ENCODE measurements around the gene DLGAP1.

DLGAP1 gene

GRCh38 chr18:4284528-4284927, 170.6 kb downstream of the DLGAP1 start:
- TF ChIP-seq CREB5 (CRISPR knock-in tag; IDR thresholded peaks at IDR 0.05; ENCODE audit: low read depth) (no peak), CSRNP3 (CRISPR knock-in tag; IDR thresholded peaks at IDR 0.05) (no peak), TOX (CRISPR knock-in tag; IDR thresholded peaks at IDR 0.05; ENCODE audit: borderline replicate concordance) (no peak), TSHZ2 (CRISPR knock-in tag; IDR thresholded peaks at IDR 0.05) (no peak), PPARA (CRISPR knock-in tag; IDR thresholded peaks at IDR 0.05; ENCODE audit: borderline replicate concordance) (no peak), PATZ1 (CRISPR knock-in tag; IDR thresholded peaks at IDR 0.05; ENCODE audit: borderline replicate concordance) (no peak), ZFP30 (CRISPR knock-in tag; IDR thresholded peaks at IDR 0.05) (no peak), ARNTL (CRISPR knock-in tag; IDR thresholded peaks at IDR 0.05; ENCODE audit: borderline replicate concordance, low read depth) (no peak), CSDC2 (CRISPR knock-in tag; IDR thresholded peaks at IDR 0.05) (no peak), GLIS3 (CRISPR knock-in tag; IDR thresholded peaks at IDR 0.05) (no peak), ESRRG (CRISPR knock-in tag; IDR thresholded peaks at IDR 0.05) (no peak), OSR1 (CRISPR knock-in tag; IDR thresholded peaks at IDR 0.05) (no peak), ZC3H10 (CRISPR knock-in tag; IDR thresholded peaks at IDR 0.05) (no peak), RARB (CRISPR knock-in tag; IDR thresholded peaks at IDR 0.05) (no peak)
- ATAC-seq = no peak

GRCh38 chr18:4283746-4284291, 171.3 kb downstream of the DLGAP1 start:
- no peak for ATAC-seq
- TF ChIP-seq OSR1 (CRISPR knock-in tag; IDR thresholded peaks at IDR 0.05) (no peak), CSDC2 (CRISPR knock-in tag; IDR thresholded peaks at IDR 0.05) (no peak)

- ATAC-seq = no peak
- no peak for TF ChIP-seq ZNF70 (CRISPR knock-in tag; IDR thresholded peaks at IDR 0.05)
- TF ChIP-seq PPARA (CRISPR knock-in tag; IDR thresholded peaks at IDR 0.05; ENCODE audit: borderline replicate concordance) = no peak
These were observed 172.2 kb downstream of the DLGAP1 start for GRCh38 chr18:4282954-4283353.

GRCh38 chr18:4276953-4277585, 178.0 kb downstream of the DLGAP1 start:
- no peak for ATAC-seq
- TF ChIP-seq RARB (CRISPR knock-in tag; IDR thresholded peaks at IDR 0.05) (no peak), ZNF565 (CRISPR knock-in tag; conservative IDR thresholded peaks at IDR 0.05; ENCODE audit: low read depth) (no peak), ARNTL (CRISPR knock-in tag; IDR thresholded peaks at IDR 0.05; ENCODE audit: borderline replicate concordance, low read depth) (no peak), BACH2 (CRISPR knock-in tag; IDR thresholded peaks at IDR 0.05; ENCODE audit: borderline replicate concordance) (no peak), POU6F1 (CRISPR knock-in tag; IDR thresholded peaks at IDR 0.05; ENCODE audit: borderline replicate concordance, low read depth) (no peak), PATZ1 (CRISPR knock-in tag; IDR thresholded peaks at IDR 0.05; ENCODE audit: borderline replicate concordance) (no peak), ZNF70 (CRISPR knock-in tag; IDR thresholded peaks at IDR 0.05) (no peak), ZFP30 (CRISPR knock-in tag; IDR thresholded peaks at IDR 0.05) (no peak), SNAI2 (CRISPR knock-in tag; IDR thresholded peaks at IDR 0.05) (no peak), ZFP3 (CRISPR knock-in tag; IDR thresholded peaks at IDR 0.05) (no peak), CREB5 (CRISPR knock-in tag; IDR thresholded peaks at IDR 0.05; ENCODE audit: low read depth) (no peak)

Data from SK-N-SH treated with all-trans-retinoic acid at 6 μM for 48 hours (cell line).